Mesodermal cell (in vitro differentiated cells): Measurements from ENCODE around the gene SH3GL1.

Source experiments
- H3K27ac ChIP-seq: 2 replicates; pipeline ENCODE4 v1.7.0; 2013; ENCODE audit warnings: mild to moderate bottlenecking, low read depth, low read length, moderate library complexity; ENCODE audit not compliant: severe bottlenecking
- H3K36me3 ChIP-seq: 2 replicates; pipeline ENCODE4 v1.7.1; 2013; ENCODE audit warnings: mild to moderate bottlenecking, low read length, moderate library complexity; ENCODE audit not compliant: control insufficient read depth, insufficient read depth
- H3K4me1 ChIP-seq: one replicate; pipeline ENCODE4 v1.7.1; 2013; ENCODE audit warnings: mild to moderate bottlenecking, low read length; ENCODE audit not compliant: insufficient read depth, control insufficient read depth, poor library complexity, severe bottlenecking
- H3K4me3 ChIP-seq: 2 replicates; pipeline ENCODE4 v1.7.0; 2013; ENCODE audit warnings: low read length, control low read depth, mild to moderate bottlenecking; ENCODE audit not compliant: insufficient read depth, poor library complexity, severe bottlenecking; ENCODE audit errors: extremely low read depth
- H3K9me3 ChIP-seq: 2 replicates; pipeline ENCODE4 v1.7.1; 2013; ENCODE audit warnings: mild to moderate bottlenecking, low read length, moderate library complexity; ENCODE audit not compliant: control insufficient read depth
- WGBS, 2 experiments: methylation state at CpG; one replicate each; pipeline ENCODE4 v1.1.5; 2013; ENCODE audit warnings: missing lambda C conversion rate in 2 of 2; ENCODE audit not compliant: insufficient coverage in 2 of 2; 5-methylcytosine and 5-hydroxymethylcytosine counted together

SH3GL1 gene

GRCh38 chr19:4414144-4414799, 13.9 kb upstream of the SH3GL1 start:
- H3K4me1 ChIP-seq: peaks cover 18% of the 10 kb centered on the region
- H3K4me3 ChIP-seq: no peak overlapping the region
- H3K9me3 ChIP-seq: no peaks in the 10 kb centered on the region
- H3K36me3 ChIP-seq: peaks cover 81% of the 10 kb centered on the region
- 94 to 96% methylated on average over 6 of the region's 7 CpGs for WGBS, 2 experiments
- H3K27ac ChIP-seq: no peak overlapping the region

GRCh38 chr19:4413588-4413987, 13.2 kb upstream of the SH3GL1 start:
- H3K4me1 ChIP-seq: peaks cover 23% of the 10 kb centered on the region
- H3K27ac ChIP-seq: no peak overlapping the region
- no peaks in the 10 kb centered on the region for H3K9me3 ChIP-seq
- WGBS, 2 experiments: no CpG with 5 or more reads among the region's 3 CpGs
- no peak overlapping the region for H3K4me3 ChIP-seq
- H3K36me3 ChIP-seq: peaks cover 81% of the 10 kb centered on the region

- H3K4me1 ChIP-seq: peaks cover 19% of the 10 kb centered on the region
- WGBS, 2 experiments: 67 to 76% methylated on average over 14 to 21 of the region's 23 CpGs
- H3K4me3 ChIP-seq: no peak overlapping the region
- no peaks in the 10 kb centered on the region for H3K9me3 ChIP-seq
- H3K36me3 ChIP-seq: peaks cover 84% of the 10 kb centered on the region
- H3K27ac ChIP-seq: peak overlapping the region; percentile 10
Measured at GRCh38 chr19:4409123-4409933, 9.0 kb upstream of the SH3GL1 start.

DNA sequence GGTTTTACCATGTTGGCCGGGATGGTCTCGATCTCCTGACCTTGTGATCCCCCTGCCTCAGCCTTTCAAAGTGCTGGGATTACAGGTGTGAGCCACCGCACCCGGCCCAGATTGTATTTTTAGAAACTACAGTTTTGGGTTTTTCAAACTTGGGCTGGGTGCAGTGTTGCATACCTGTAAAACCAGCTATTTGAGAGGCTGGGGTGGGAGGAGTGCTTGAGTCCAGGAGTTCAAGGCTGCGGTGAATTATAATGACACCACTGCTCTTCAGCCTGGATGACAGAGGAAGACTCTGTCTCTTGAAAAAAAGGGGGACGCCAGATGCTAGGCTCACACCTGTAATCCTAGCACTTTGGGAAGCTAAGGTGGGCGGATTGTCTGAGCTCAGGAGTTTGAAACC, 6.3 kb upstream of the SH3GL1 start:
- no peak overlapping the region for H3K27ac ChIP-seq
- whole genome bisulfite sequencing, 2 experiments: 88 to 100% methylated on average over 4 to 6 of the region's 7 CpGs

GRCh38 chr19:4405977-4406376, 5.6 kb upstream of the SH3GL1 start:
- peaks cover 19% of the 10 kb centered on the region for H3K4me1 ChIP-seq
- peaks cover 54% of the 10 kb centered on the region for H3K36me3 ChIP-seq
- H3K4me3 ChIP-seq: no peak overlapping the region
- no peak overlapping the region for H3K27ac ChIP-seq
- 88 to 95% methylated on average over 7 to 8 of the region's 8 CpGs for WGBS, 2 experiments
- H3K9me3 ChIP-seq: no peaks in the 10 kb centered on the region

More for the DNA sequence above, 6.3 kb upstream of the SH3GL1 start:
- H3K4me3 ChIP-seq: no peak overlapping the region
- no peaks in the 10 kb centered on the region for H3K9me3 ChIP-seq
- peaks cover 59% of the 10 kb centered on the region for H3K36me3 ChIP-seq
- H3K4me1 ChIP-seq: peaks cover 19% of the 10 kb centered on the region

- Histone ChIP-seq H3K9me3 (no peaks in the 10 kb centered on the region), H3K27ac (peak overlapping the region; percentile 74), H3K4me3 (peak overlapping the region; percentile 97), H3K4me1 (peaks cover 4% of the 10 kb centered on the region), H3K36me3 (peaks cover 39% of the 10 kb centered on the region)
- WGBS, 2 experiments: 4 to 6% methylated on average over 28 to 29 of the region's 32 CpGs
Measured at GRCh38 chr19:4403005-4403761, 2.8 kb upstream of the SH3GL1 start.

GRCh38 chr19:4402171-4403004, 2.0 kb upstream of the SH3GL1 start, which contains the start of gene CHAF1A:
Gene CHAF1A, plus strand, starts transcription at chr19:4402640. Its CDS starts 123 bp downstream, at chr19:4402763.
- Histone ChIP-seq H3K27ac (peak within 1 kb of the TSS; percentile 74), H3K4me1 (peaks cover 4% of the 10 kb centered on the region), H3K9me3 (no peaks in the 10 kb centered on the region), H3K4me3 (peak within 1 kb of the TSS; percentile 97), H3K36me3 (peaks cover 42% of the 10 kb centered on the region)
- 0 to 1% methylated on average over 62 to 69 of the region's 84 CpGs for WGBS, 2 experiments

DNA sequence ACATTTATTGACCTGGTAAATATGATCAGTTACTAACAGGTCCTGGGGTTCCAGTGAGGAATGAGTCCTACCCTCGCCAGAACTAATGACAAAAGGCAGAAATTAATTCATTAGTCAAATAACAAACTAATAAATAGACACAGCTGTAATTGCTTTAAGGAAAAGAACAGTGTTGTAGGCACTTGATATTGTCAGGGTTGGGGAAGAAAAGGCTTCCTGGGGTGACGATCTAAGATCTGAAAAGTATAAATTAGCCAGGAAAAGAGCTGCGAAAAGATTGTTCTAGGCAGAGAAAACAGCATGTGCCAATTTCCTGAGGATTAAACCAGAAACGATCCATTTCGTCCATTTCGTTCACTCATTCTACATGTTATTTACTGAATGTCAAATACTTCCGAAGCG, 1.4 kb upstream of the SH3GL1 start:
- WGBS, 2 experiments: 26 to 52% methylated on average over 2 to 5 of the region's 8 CpGs
- Histone ChIP-seq H3K36me3 (peaks cover 46% of the 10 kb centered on the region), H3K9me3 (no peaks in the 10 kb centered on the region), H3K27ac (peak overlapping the region; percentile 63), H3K4me1 (peaks cover 4% of the 10 kb centered on the region), H3K4me3 (peak overlapping the region; percentile 97)

DNA sequence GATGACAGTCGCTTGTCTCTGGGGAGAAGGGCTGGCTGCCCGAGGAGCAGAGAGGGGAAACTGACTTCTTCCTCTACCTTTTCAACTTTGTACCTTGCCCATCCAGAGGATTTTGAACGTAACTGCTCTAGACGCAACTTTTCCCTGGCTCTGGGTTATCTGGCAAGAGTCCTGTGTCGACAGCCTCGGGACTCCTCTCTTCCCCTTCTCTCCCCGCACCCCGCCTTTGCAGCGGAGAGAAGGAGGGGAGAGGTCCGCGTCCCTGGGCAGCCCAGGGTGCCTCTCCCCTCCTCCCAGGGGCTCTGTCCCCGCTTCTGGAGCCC, 574 bp downstream of the SH3GL1 start:
- Histone ChIP-seq H3K36me3 (peaks cover 47% of the 10 kb centered on the region), H3K9me3 (no peaks in the 10 kb centered on the region), H3K27ac (peak overlapping the region; percentile 74), H3K4me3 (peak overlapping the region; percentile 98), H3K4me1 (peaks cover 5% of the 10 kb centered on the region)
- WGBS, 2 experiments: 0 to 7% methylated on average over 5 to 6 of the region's 12 CpGs
